Stimulated activated naive B cell treated with anti-CD40 and anti-IgM and Interleukin-4, amounts not matched to agents 10 μg/mL and 1 μg/mL and 100 μg/mL, for 72 hours (primary cell): ENCODE measurements around the gene CITED4.

Source experiments
- ATAC-seq, 2 donors: fragments of 150-1000 bp; cut with Tn5 transposase; replicated peaks; 2 replicates each; pipeline ENCODE4 v1.10.0; 2021; ENCODE audit warnings: moderate library complexity in 1 of 2
- DNase-seq: peaks from one replicate; pipeline ENCODE4 v3.0.0; 2021
- H3K27ac Mint-ChIP-seq: one replicate; pipeline ENCODE4 v1.8.0; 2022; ENCODE audit warnings: mild to moderate bottlenecking, mixed read lengths
- H3K27me3 Mint-ChIP-seq, 2 donors: one replicate each; pipeline ENCODE4 v1.8.0; 2022; ENCODE audit warnings: mixed read lengths in 2 of 2
- H3K36me3 Mint-ChIP-seq, 2 donors: one replicate each; pipeline ENCODE4 v1.8.0; 2022; ENCODE audit warnings: mixed read lengths in 2 of 2, mild to moderate bottlenecking in 1 of 2
- H3K4me1 Mint-ChIP-seq, 2 donors: one replicate each; pipeline ENCODE4 v1.8.0; 2022; ENCODE audit warnings: mixed read lengths in 2 of 2, mild to moderate bottlenecking in 1 of 2
- H3K4me3 Mint-ChIP-seq, 2 donors: one replicate each; pipeline ENCODE4 v1.8.0; 2022; ENCODE audit warnings: mild to moderate bottlenecking in 2 of 2, mixed read lengths in 2 of 2, moderate library complexity in 1 of 2
- H3K9me3 Mint-ChIP-seq, 2 donors: one replicate each; pipeline ENCODE4 v1.8.0; 2022; ENCODE audit warnings: mixed read lengths in 2 of 2, mild to moderate bottlenecking in 1 of 2

CITED4 gene

GRCh38 chr1:40840526-40841323 lies 21.4 kb downstream of the CITED4 start:
- H3K27me3 Mint-ChIP-seq = peaks cover 5 to 13% of the 10 kb centered on the region in 2 donors
- H3K36me3 Mint-ChIP-seq = peaks cover 0 to 2% of the 10 kb centered on the region in 2 donors
- ATAC-seq = no peak
- no peak overlapping the region for H3K27ac Mint-ChIP-seq
- H3K4me3 Mint-ChIP-seq = no peak overlapping the region
- peaks cover 9 to 11% of the 10 kb centered on the region in 2 donors for H3K4me1 Mint-ChIP-seq
- DNase-seq = no peak
- peaks cover 0 to 3% of the 10 kb centered on the region in 2 donors for H3K9me3 Mint-ChIP-seq

DNA sequence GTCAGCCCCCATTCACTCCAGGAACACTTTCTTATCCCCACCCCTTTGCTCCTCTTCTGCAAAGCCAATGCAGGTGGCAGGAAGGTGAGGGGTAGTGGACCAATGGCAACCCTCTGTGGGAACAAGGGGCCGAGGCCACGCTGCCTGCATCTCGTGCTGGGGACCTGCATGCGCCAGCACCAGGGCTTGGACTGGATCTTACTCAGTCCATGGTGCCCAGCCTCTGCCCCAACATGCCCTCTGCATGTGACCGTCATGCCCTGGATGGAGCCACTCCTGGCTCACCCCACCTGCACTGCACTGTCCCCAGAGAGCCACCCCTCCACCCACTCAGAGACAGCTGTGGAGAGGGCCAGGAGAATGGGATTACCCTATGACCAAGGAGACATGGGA lies 22.2 kb downstream of the CITED4 start:
- Mint-ChIP-seq H3K9me3 (peaks cover 0 to 3% of the 10 kb centered on the region in 2 donors), H3K36me3 (peaks cover 0 to 2% of the 10 kb centered on the region in 2 donors), H3K27me3 (peaks cover 5 to 13% of the 10 kb centered on the region in 2 donors), H3K4me3 (no peak overlapping the region), H3K4me1 (peaks cover 3% of the 10 kb centered on the region in 2 donors), H3K27ac (no peak overlapping the region)
- DNase-seq (no peak), ATAC-seq (no peak)

DNA sequence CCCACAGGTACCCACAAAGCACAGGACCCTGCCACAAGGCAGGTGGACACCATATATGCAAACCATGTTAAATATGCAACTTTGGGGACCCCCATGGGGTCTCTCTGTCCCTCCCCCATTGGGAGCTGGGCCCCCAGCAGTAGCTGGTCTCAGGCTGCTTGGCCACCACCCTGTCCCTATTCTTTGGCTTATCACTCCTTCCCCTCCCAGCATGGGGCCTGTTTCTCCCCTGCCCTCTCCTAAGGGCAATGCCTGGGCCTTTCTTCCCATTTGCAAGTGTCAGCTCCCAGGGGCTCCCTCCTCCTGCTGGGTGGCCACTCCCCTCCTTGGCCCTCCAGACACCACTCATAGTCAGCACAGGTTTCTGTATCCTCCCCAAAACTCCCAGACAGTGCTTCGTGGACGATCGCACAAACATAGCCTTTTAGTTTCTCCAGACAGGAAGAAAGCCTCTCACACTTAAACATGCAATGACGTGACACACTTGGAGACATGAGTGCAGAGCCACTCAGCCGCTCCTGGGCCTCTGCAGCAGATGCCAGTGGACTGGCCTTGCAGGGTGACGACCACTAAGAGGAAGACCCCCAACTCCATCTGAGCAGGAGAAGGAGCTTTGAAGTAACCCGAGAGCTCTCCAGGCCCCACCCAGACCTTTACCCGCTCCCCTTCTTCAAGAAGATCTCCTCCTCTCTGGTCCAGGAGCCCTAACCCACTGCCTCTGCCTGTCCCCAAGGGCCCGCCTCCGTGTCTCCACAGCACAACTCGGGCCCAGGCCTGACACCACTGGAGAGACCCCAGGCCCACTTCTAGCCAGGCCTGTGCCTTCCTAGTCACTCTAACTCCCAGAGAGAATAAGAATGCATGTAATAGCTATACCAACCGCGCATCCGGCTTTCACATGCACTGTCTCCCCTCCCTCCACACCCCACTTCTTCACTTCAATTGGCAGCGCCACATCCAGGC lies 22.9 kb downstream of the CITED4 start:
- ATAC-seq = no peak
- Mint-ChIP-seq H3K9me3 (peaks cover 0 to 3% of the 10 kb centered on the region in 2 donors), H3K27ac (no peak overlapping the region), H3K4me3 (no peak overlapping the region), H3K36me3 (peaks cover 0 to 2% of the 10 kb centered on the region in 2 donors), H3K27me3 (peaks cover 5 to 13% of the 10 kb centered on the region in 2 donors), H3K4me1 (no peaks in the 10 kb centered on the region)
- no peak for DNase-seq

GRCh38 chr1:40838045-40838979 lies 23.9 kb downstream of the CITED4 start:
- ATAC-seq (no peak), DNase-seq (no peak)
- Mint-ChIP-seq H3K27ac (no peak overlapping the region), H3K36me3 (peaks cover 0 to 2% of the 10 kb centered on the region in 2 donors), H3K4me3 (no peak overlapping the region), H3K4me1 (no peaks in the 10 kb centered on the region), H3K9me3 (peaks cover 0 to 3% of the 10 kb centered on the region in 2 donors), H3K27me3 (peaks cover 5 to 13% of the 10 kb centered on the region in 2 donors)

DNA sequence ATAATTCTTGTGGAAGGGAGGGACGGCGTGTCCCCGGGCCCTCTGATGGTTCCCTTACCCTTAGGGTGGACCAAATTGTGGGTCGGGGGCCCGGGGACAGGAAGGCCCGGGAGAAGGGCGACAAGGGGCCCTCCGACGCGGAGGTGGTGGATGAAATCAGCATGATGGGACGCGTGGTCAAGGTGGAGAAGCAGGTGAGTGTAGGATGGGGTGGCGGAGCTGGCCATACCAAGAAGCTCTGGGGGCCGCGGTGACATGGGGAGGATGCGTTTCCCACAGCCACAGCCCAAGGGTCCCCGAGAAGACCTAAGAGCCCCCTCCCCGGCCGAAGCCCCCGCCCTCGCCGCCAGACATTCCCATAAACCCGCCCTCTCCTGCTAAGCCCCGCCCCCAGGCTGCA lies 24.6 kb downstream of the CITED4 start:
- Mint-ChIP-seq H3K36me3 (peaks cover 0 to 2% of the 10 kb centered on the region in 2 donors), H3K9me3 (peaks cover 0 to 3% of the 10 kb centered on the region in 2 donors), H3K4me1 (no peaks in the 10 kb centered on the region), H3K4me3 (no peak overlapping the region), H3K27ac (no peak overlapping the region), H3K27me3 (peaks cover 5 to 12% of the 10 kb centered on the region in 2 donors)
- ATAC-seq (no peak), DNase-seq (no peak)

- H3K4me1 Mint-ChIP-seq = no peaks in the 10 kb centered on the region
- no peaks in the 10 kb centered on the region for H3K9me3 Mint-ChIP-seq
- H3K4me3 Mint-ChIP-seq = no peak overlapping the region
- H3K27ac Mint-ChIP-seq = no peak overlapping the region
- H3K27me3 Mint-ChIP-seq = peaks cover 5% of the 10 kb centered on the region in 2 donors
- no peak for DNase-seq
- no peaks in the 10 kb centered on the region for H3K36me3 Mint-ChIP-seq
- no peak for ATAC-seq
Measured at GRCh38 chr1:40836283-40836682, 25.9 kb downstream of the CITED4 start.

GRCh38 chr1:40834968-40835545 lies 27.1 kb downstream of the CITED4 start:
- no peak for ATAC-seq
- Mint-ChIP-seq H3K36me3 (no peaks in the 10 kb centered on the region), H3K9me3 (no peaks in the 10 kb centered on the region), H3K27ac (no peak overlapping the region), H3K27me3 (peaks cover 4 to 5% of the 10 kb centered on the region in 2 donors), H3K4me3 (no peak overlapping the region), H3K4me1 (no peaks in the 10 kb centered on the region)
- DNase-seq = no peak

GRCh38 chr1:40833979-40834378 lies 28.2 kb downstream of the CITED4 start:
- DNase-seq (no peak), ATAC-seq (no peak)
- Mint-ChIP-seq H3K27me3 (peaks cover under 1 to 2% of the 10 kb centered on the region in 2 donors), H3K9me3 (no peaks in the 10 kb centered on the region), H3K27ac (no peak overlapping the region), H3K4me3 (no peak overlapping the region), H3K4me1 (no peaks in the 10 kb centered on the region), H3K36me3 (no peaks in the 10 kb centered on the region)

GRCh38 chr1:40831001-40831732 lies 31.0 kb downstream of the CITED4 start:
- DNase-seq (no peak), ATAC-seq (no peak)
- Mint-ChIP-seq H3K9me3 (no peaks in the 10 kb centered on the region), H3K27me3 (no peaks in the 10 kb centered on the region), H3K4me1 (peaks cover 1 to 3% of the 10 kb centered on the region in 2 donors), H3K27ac (no peak overlapping the region), H3K36me3 (no peaks in the 10 kb centered on the region), H3K4me3 (no peak overlapping the region)

DNA sequence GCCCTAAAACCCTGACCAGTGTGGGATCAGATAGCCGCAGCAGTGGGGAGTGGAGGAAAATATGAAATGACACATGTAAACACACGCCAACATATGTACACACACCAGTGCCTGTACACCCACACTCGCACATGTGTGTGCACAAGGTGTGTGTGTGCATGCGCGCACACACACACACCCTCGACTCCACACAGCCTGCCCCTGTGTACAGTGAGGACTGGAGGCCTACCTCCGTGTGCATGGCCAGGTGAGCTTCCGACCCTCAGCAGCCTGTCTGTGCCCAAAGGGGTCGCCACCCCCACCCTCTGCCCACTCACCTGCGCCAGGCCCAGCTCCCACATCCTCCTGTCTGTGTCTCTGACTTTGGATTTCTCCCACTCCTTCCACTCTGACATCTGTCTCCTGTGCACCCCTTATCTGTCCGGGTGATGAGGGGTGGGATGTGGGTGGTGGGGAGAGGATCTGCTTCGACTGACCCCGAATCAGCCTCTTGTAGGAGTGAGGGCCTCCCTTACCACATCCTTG lies 31.7 kb downstream of the CITED4 start:
- H3K4me1 Mint-ChIP-seq = peaks cover 7 to 10% of the 10 kb centered on the region in 2 donors
- no peak for ATAC-seq
- DNase-seq = no peak
- no peaks in the 10 kb centered on the region for H3K27me3 Mint-ChIP-seq
- H3K36me3 Mint-ChIP-seq = no peaks in the 10 kb centered on the region
- H3K9me3 Mint-ChIP-seq = no peaks in the 10 kb centered on the region
- H3K4me3 Mint-ChIP-seq = no peak overlapping the region
- H3K27ac Mint-ChIP-seq = no peak overlapping the region

DNA sequence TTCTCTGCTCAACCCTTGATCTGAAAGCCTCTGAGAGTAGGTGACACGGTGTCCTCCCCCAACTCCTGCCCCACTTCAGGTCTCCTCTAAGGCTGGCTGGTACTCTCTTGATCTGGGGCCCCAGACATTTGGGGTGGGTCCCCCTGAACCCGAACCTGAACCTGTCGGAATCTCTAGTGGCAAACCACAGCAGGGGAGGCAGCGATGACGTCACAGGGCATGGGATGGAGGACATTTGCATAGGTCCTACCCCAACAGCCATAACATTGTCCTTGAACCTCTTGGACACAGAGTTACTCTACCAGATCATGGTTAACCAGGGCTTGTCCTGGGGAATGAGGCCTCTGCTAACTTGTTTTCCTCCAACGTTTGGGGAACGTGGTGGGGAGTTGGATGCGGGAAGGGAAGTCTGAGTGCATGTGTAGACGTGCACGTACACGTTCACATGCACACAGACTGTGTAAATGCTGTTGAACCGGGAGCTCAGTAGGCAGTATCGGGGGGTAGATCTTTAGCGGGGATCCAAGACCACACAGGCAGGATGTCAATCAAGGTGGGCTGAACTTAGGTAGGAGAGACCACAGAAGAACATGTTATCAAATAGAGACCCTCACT lies 32.4 kb downstream of the CITED4 start:
- H3K9me3 Mint-ChIP-seq = no peaks in the 10 kb centered on the region
- no peaks in the 10 kb centered on the region for H3K36me3 Mint-ChIP-seq
- ATAC-seq (no peak), DNase-seq (no peak)
- H3K27ac Mint-ChIP-seq = no peak overlapping the region
- no peaks in the 10 kb centered on the region for H3K27me3 Mint-ChIP-seq
- no peak overlapping the region for H3K4me3 Mint-ChIP-seq
- H3K4me1 Mint-ChIP-seq = peaks cover 13 to 17% of the 10 kb centered on the region in 2 donors

GRCh38 chr1:40825996-40826395 lies 36.2 kb downstream of the CITED4 start:
- no peak for DNase-seq
- Mint-ChIP-seq H3K27ac (peak overlapping the region; percentile 67), H3K4me3 (no peak overlapping the region), H3K4me1 (peaks cover 13 to 18% of the 10 kb centered on the region in 2 donors), H3K9me3 (no peaks in the 10 kb centered on the region), H3K27me3 (no peaks in the 10 kb centered on the region), H3K36me3 (no peaks in the 10 kb centered on the region)
- ATAC-seq = peak; percentile 17 to 24
